ENCODE data around the gene PTPRE.

Gene PTPRE

GRCh38 chr10:127911867-127912257, 5.0 kb downstream of the PTPRE start:
- no peaks in the 10 kb centered on the region for H3K36me3 ChIP-seq (ENCODE audit: insufficient read depth, low read length)
- H3K9me3 ChIP-seq (ENCODE audit: insufficient read depth, low read depth, low read length): no peaks in the 10 kb centered on the region
- no peaks in the 10 kb centered on the region for H4K20me1 ChIP-seq (ENCODE audit: insufficient read depth, low read length, poor library complexity, severe bottlenecking)
- no peaks in the 10 kb centered on the region for H3F3A ChIP-seq (ENCODE audit: low read depth)
- H3K4me1 ChIP-seq (ENCODE audit: insufficient read depth, low read length, poor library complexity, severe bottlenecking): no peaks in the 10 kb centered on the region
- H3K9me2 ChIP-seq (replicated peaks; ENCODE audit: low read depth, low read length): no peaks in the 10 kb centered on the region
- no peak overlapping the region for H2AFZ ChIP-seq (ENCODE audit: low read length)
- H3K4me3 ChIP-seq (ENCODE audit: low read length, poor library complexity, severe bottlenecking): no peak overlapping the region
- no peaks in the 10 kb centered on the region for H3K79me2 ChIP-seq (ENCODE audit: insufficient read depth, low read length)
- H3K27me3 ChIP-seq (ENCODE audit: insufficient read depth, low read length, poor library complexity, severe bottlenecking): peaks cover 8% of the 10 kb centered on the region
- H3K9ac ChIP-seq (ENCODE audit: low read depth, low read length, poor library complexity, severe bottlenecking): no peak overlapping the region
- H3K4me2 ChIP-seq (ENCODE audit: low read depth, low read length, poor library complexity, severe bottlenecking): no peak overlapping the region
- TF ChIP-seq CTCF (conservative IDR thresholded peaks at IDR 0.05; ENCODE audit: low read length): no peak
- no peak for TF ChIP-seq EZH2phosphoT487 (IDR thresholded peaks at IDR 0.05; ENCODE audit: borderline replicate concordance)

- H3K9me2 ChIP-seq (replicated peaks; ENCODE audit: low read depth, low read length): no peaks in the 10 kb centered on the region
- H3K9ac ChIP-seq (ENCODE audit: low read depth, low read length, poor library complexity, severe bottlenecking): no peak overlapping the region
- no peaks in the 10 kb centered on the region for H3K9me3 ChIP-seq (ENCODE audit: insufficient read depth, low read depth, low read length)
- no peaks in the 10 kb centered on the region for H3K36me3 ChIP-seq (ENCODE audit: insufficient read depth, low read length)
- peaks cover 2% of the 10 kb centered on the region for H3K27me3 ChIP-seq (ENCODE audit: insufficient read depth, low read length, poor library complexity, severe bottlenecking)
- H3K4me3 ChIP-seq (ENCODE audit: low read length, poor library complexity, severe bottlenecking): no peak overlapping the region
- no peaks in the 10 kb centered on the region for H3F3A ChIP-seq (ENCODE audit: low read depth)
- H2AFZ ChIP-seq (ENCODE audit: low read length): no peak overlapping the region
- no peaks in the 10 kb centered on the region for H3K4me1 ChIP-seq (ENCODE audit: insufficient read depth, low read length, poor library complexity, severe bottlenecking)
- H3K4me2 ChIP-seq (ENCODE audit: low read depth, low read length, poor library complexity, severe bottlenecking): no peak overlapping the region
- no peaks in the 10 kb centered on the region for H3K79me2 ChIP-seq (ENCODE audit: insufficient read depth, low read length)
- TF ChIP-seq CTCF (conservative IDR thresholded peaks at IDR 0.05; ENCODE audit: low read length) (no peak), EZH2phosphoT487 (IDR thresholded peaks at IDR 0.05; ENCODE audit: borderline replicate concordance) (no peak)
- H4K20me1 ChIP-seq (ENCODE audit: insufficient read depth, low read length, poor library complexity, severe bottlenecking): no peaks in the 10 kb centered on the region
Observed at GRCh38 chr10:127912607-127913367, 5.9 kb downstream of the PTPRE start.

GRCh38 chr10:127913368-127913759, 6.5 kb downstream of the PTPRE start:
- TF ChIP-seq EZH2phosphoT487 (IDR thresholded peaks at IDR 0.05; ENCODE audit: borderline replicate concordance): no peak
- TF ChIP-seq CTCF (conservative IDR thresholded peaks at IDR 0.05; ENCODE audit: low read length): no peak
- no peaks in the 10 kb centered on the region for H3K36me3 ChIP-seq (ENCODE audit: insufficient read depth, low read length)

More at GRCh38 chr10:127913368-127913759, 6.5 kb downstream of the PTPRE start:
- Histone ChIP-seq H2AFZ (ENCODE audit: low read length) (no peak overlapping the region), H3K27me3 (ENCODE audit: insufficient read depth, low read length, poor library complexity, severe bottlenecking) (no peaks in the 10 kb centered on the region), H4K20me1 (ENCODE audit: insufficient read depth, low read length, poor library complexity, severe bottlenecking) (no peaks in the 10 kb centered on the region), H3K9me2 (replicated peaks; ENCODE audit: low read depth, low read length) (no peaks in the 10 kb centered on the region), H3K4me1 (ENCODE audit: insufficient read depth, low read length, poor library complexity, severe bottlenecking) (no peaks in the 10 kb centered on the region), H3F3A (ENCODE audit: low read depth) (no peaks in the 10 kb centered on the region), H3K9me3 (ENCODE audit: insufficient read depth, low read depth, low read length) (no peaks in the 10 kb centered on the region), H3K4me2 (ENCODE audit: low read depth, low read length, poor library complexity, severe bottlenecking) (no peak overlapping the region), H3K79me2 (ENCODE audit: insufficient read depth, low read length) (no peaks in the 10 kb centered on the region), H3K9ac (ENCODE audit: low read depth, low read length, poor library complexity, severe bottlenecking) (no peak overlapping the region), H3K4me3 (ENCODE audit: low read length, poor library complexity, severe bottlenecking) (no peak overlapping the region)

Data from Loucy (cell line).